Body of pancreas (tissue), 4 donors: Measurements from ENCODE around the gene SELENOV. TPM values are rescaled to one million over a fixed set of nuclear protein-coding genes. Genes with fewer than 3 reads are reported as not detected.

ENCODE experiments used
- ATAC-seq: fragments of 150-250 bp; one replicate; pipeline ENCODE4 v1.9.1; 2016
- DNase-seq, 4 donors: peaks; one replicate each; pipeline ENCODE4 v3.0.0-alpha.2; 2019
- H3K27ac ChIP-seq, 4 donors: fragments of 200-600 bp; sonication (generic); 1 replicate in 3 of 4; 2 replicates in 1 of 4; pipeline versions ENCODE4 v1.5.1 to v1.6.1; 2016 to 2019; ENCODE audit warnings: mild to moderate bottlenecking in 1 of 4, mixed read lengths in 1 of 4, moderate library complexity in 1 of 4
- H3K27me3 ChIP-seq, 2 donors: fragments of 200-600 bp; sonication (generic); one replicate each; pipeline ENCODE4 v1.6.0; 2016; ENCODE audit warnings: mild to moderate bottlenecking in 1 of 2
- H3K36me3 ChIP-seq, 2 donors: fragments of 200-600 bp; sonication (generic); replicated peaks in 1 of 2; 2 replicates each; pipeline ENCODE4 v1.5.1; 2016; ENCODE audit warnings: low read depth in 2 of 2; ENCODE audit not compliant: insufficient read depth in 1 of 2
- H3K4me1 ChIP-seq: fragments of 200-600 bp; sonication (generic); one replicate; pipeline ENCODE4 v1.6.0; 2016
- H3K4me3 ChIP-seq, 2 donors: fragments of 200-600 bp; sonication (generic); 1 replicate in 1 of 2; 2 replicates in 1 of 2; pipeline ENCODE4 v1.5.1; 2016 to 2019
- H3K9me3 ChIP-seq, 3 donors: fragments of 200-600 bp; sonication (generic); 1 replicate in 2 of 3; 2 replicates in 1 of 3; pipeline ENCODE4 v1.5.1; 2016
- CTCF ChIP-seq, 7 experiments: fragments of 450-650 bp in 4 of 7; fragments of 200-600 bp in 3 of 7; sonication (generic) in 3 of 7; IDR thresholded peaks; one replicate each; pipeline ENCODE4 v1.5.1; 2016 to 2019; ENCODE audit warnings: antibody characterized with exemption in 7 of 7
- POLR2A ChIP-seq, 3 donors: fragments of 450-650 bp; IDR thresholded peaks; one replicate each; pipeline ENCODE4 v1.6.1; 2016; ENCODE audit warnings: antibody characterized with exemption in 3 of 3, mild to moderate bottlenecking in 2 of 3
- WGBS, 2 donors: methylation state at CpG; one replicate each; pipeline ENCODE4 v1.1.5; 2017; 5-methylcytosine and 5-hydroxymethylcytosine counted together
- intact Hi-C: fragments of 100-400 bp; cut with DNase I; formaldehyde crosslinking; loops from one replicate; pipeline ENCODE4 v1.15.1; 2023
- total RNA-seq, 2 donors: library from RNA; depleted of rRNA; stranded (reverse); fragments of >200 nt; gene quantifications; one replicate each; pipeline ENCODE4 v1.1.0, GENCODE V29; 2016

Gene SELENOV
- not detected for total RNA-seq

- H3K4me3 ChIP-seq: no peak within 1 kb of the TSS
- DNase-seq (peak in 1 of 4 donors; percentile 15), ATAC-seq (peak; percentile 24)
- no peak for TF ChIP-seq POLR2A (IDR thresholded peaks at IDR 0.05)
- no peak for TF ChIP-seq CTCF (IDR thresholded peaks at IDR 0.05)
- H3K27ac ChIP-seq: no peak within 1 kb of the TSS
- no peaks in the 10 kb centered on the region for H3K9me3 ChIP-seq
- H3K4me1 ChIP-seq: peaks cover 15% of the 10 kb centered on the region
- peaks cover 0 to 21% of the 10 kb centered on the region in 2 donors for H3K27me3 ChIP-seq
- intact Hi-C loops: no loop called here
- 1 to 2% methylated on average over 19 to 56 of the region's 56 CpGs for WGBS, 2 donors
- H3K36me3 ChIP-seq: no peaks in the 10 kb centered on the region
These were observed at the start of gene SELENOV for GRCh38 chr19:39514840-39515550. Gene SELENOV, plus strand, starts transcription at chr19:39515139. Its CDS starts 74 bp downstream, at chr19:39515213.

GRCh38 chr19:39465956-39466747, 48.8 kb upstream of the SELENOV start:
- Histone ChIP-seq H3K27ac (no peak overlapping the region), H3K4me1 (no peaks in the 10 kb centered on the region), H3K27me3 (no peaks in the 10 kb centered on the region), H3K36me3 (peaks cover 24 to 62% of the 10 kb centered on the region in 2 donors), H3K9me3 (no peaks in the 10 kb centered on the region), H3K4me3 (no peak overlapping the region)
- ATAC-seq: no peak
- no peak for DNase-seq
- TF ChIP-seq POLR2A (IDR thresholded peaks at IDR 0.05) (no peak), CTCF (IDR thresholded peaks at IDR 0.05) (no peak)
- intact Hi-C loops: no loop called here
- 92 to 95% methylated on average over 10 to 18 of the region's 18 CpGs for WGBS, 2 donors

GRCh38 chr19:39467941-39468340, 47.0 kb upstream of the SELENOV start:
- no peak overlapping the region for H3K27ac ChIP-seq
- intact Hi-C loops: no loop called here
- H3K4me1 ChIP-seq: no peaks in the 10 kb centered on the region
- H3K36me3 ChIP-seq: peaks cover 29 to 78% of the 10 kb centered on the region in 2 donors
- H3K27me3 ChIP-seq: no peaks in the 10 kb centered on the region
- TF ChIP-seq CTCF (IDR thresholded peaks at IDR 0.05): no peak
- TF ChIP-seq POLR2A (IDR thresholded peaks at IDR 0.05): no peak
- no peak overlapping the region for H3K4me3 ChIP-seq
- no peak for ATAC-seq
- no peak for DNase-seq
- WGBS, 2 donors: 95% methylated on average over 7 of the region's 7 CpGs; no CpG with 5 or more reads in 1 of the 2 donors
- H3K9me3 ChIP-seq: no peaks in the 10 kb centered on the region

- no peaks in the 10 kb centered on the region for H3K27me3 ChIP-seq
- ATAC-seq (no peak), DNase-seq (no peak)
- H3K27ac ChIP-seq: no peak overlapping the region
- H3K4me3 ChIP-seq: no peak overlapping the region
- no peak for TF ChIP-seq CTCF (IDR thresholded peaks at IDR 0.05)
- no peak for TF ChIP-seq POLR2A (IDR thresholded peaks at IDR 0.05)
- no peaks in the 10 kb centered on the region for H3K4me1 ChIP-seq
- 80 to 85% methylated on average over 7 to 9 of the region's 11 CpGs for WGBS, 2 donors
- H3K9me3 ChIP-seq: no peaks in the 10 kb centered on the region
- intact Hi-C loops: no loop called here
- H3K36me3 ChIP-seq: peaks cover 29 to 85% of the 10 kb centered on the region in 2 donors
These were observed 45.9 kb upstream of the SELENOV start for GRCh38 chr19:39469036-39469435.
